GM19455 (cell line): ENCODE results near the gene JPT2.

ENCODE experiments used
- ATAC-seq: cut with Tn5 transposase; IDR thresholded peaks from one replicate; pipeline ENCODE4 v1.9.1; 2021; ENCODE audit not compliant: unreplicated experiment

Gene JPT2

GRCh38 chr16:1651094-1651973, 26.7 kb upstream of the JPT2 start:
- ATAC-seq, result no peak

GRCh38 chr16:1651974-1652312, 26.1 kb upstream of the JPT2 start:
- no peak for ATAC-seq

DNA sequence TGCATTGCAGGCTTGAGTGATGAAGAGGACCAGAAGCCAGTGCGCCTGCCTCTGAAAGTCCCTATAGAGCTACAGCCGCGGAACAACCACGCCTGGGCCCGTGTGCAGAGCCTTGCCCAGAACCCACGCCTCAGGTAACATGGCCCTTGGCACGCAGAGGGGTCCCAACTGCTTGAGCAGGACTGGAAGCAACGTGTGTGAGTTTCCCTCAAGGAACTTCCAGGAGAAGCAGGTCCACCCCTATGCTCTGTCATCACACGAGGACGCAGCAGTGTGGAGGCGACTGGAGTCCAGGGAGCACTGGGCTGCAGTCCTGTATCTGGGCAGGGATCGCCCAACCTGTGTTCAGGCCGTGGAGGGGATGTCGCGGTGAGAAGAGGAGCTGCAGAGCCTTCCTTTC, 25.1 kb upstream of the JPT2 start:
- ATAC-seq, result no peak

GRCh38 chr16:1654505-1655268, 23.4 kb upstream of the JPT2 start:
- no peak for ATAC-seq

- ATAC-seq, result no peak
Observed at GRCh38 chr16:1655269-1655807, 22.7 kb upstream of the JPT2 start.

DNA sequence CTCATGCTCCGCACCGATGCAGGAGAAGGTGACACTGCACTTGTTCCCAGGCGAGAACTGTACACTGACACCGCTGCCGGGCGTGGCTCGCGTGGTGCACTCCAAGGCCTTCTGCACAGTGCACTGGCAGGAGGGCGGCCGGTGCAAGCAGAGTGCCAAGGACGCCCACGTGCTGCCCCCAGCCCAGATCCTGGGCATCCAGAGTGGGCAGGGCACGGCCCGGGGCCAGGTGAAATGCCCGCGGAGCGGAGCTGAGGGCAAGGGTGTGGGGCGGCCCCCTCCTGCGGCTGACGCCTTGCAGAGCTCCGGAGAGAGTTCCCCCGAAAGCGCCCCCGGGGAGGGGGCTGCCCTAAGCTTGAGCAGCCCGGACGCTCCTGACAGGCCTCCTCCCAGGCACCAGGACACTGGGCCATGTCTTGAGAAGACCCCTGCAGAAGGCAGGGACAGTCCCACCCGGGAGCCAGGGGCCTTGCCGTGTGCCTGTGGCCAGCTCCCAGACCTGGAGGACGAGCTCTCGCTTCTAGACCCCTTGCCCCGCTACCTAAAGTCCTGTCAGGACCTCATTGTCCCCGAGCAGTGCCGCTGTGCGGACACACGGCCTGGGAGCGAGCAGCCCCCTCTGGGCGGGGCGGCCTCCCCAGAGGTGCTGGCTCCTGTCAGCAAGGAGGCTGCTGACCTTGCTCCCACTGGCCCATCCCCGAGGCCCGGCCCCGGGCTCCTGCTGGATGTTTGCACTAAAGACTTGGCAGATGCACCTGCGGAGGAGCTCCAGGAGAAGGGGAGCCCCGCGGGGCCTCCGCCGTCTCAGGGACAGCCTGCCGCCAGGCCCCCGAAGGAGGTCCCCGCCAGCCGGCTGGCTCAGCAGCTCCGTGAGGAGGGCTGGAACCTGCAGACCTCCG, 21.9 kb upstream of the JPT2 start:
- no peak for ATAC-seq

GRCh38 chr16:1656808-1657617, 21.1 kb upstream of the JPT2 start:
- no peak for ATAC-seq

- no peak for ATAC-seq
Observed at GRCh38 chr16:1657841-1658240, 20.2 kb upstream of the JPT2 start.

GRCh38 chr16:1659031-1659430, 19.0 kb upstream of the JPT2 start:
- no peak for ATAC-seq

DNA sequence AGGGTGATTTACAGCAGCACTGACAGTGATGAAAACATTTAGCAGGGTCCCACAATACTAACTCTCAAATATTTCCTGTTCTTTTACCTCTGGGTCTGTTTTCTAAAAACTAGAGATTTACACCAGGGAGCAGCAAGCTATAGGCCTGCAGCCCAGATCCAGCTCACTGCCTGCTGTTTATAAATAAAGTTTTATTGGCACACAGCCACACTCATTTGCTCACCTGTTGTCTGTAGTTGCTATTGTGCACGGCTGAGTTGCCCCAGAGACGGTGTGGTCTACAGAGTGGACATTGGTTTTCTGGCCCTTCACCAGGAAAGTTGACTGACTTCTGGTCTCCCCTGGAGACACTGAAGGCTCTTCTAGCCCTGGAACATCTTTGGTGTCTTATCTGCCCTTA, 16.3 kb upstream of the JPT2 start:
- no peak for ATAC-seq

DNA sequence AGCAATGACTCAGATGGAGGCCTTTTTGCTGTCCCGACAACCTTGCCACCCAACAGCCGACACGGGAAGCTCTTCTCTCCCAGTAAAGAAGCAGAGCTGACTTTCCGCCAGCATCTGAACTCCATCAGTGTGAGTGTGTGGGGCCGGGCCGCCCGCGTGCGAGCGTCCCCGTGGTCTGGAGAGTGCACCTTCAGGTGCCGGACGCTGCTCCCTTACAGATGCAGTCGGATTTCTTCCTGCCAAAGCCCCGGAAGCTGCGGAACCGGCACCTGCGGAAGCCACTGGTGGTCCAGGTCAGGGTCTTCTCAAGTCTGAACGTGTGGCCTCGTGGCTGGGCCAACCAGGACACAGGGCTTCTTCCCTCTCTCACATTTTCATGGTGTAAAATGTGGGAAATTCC, 15.5 kb upstream of the JPT2 start:
- ATAC-seq, result no peak

- no peak for ATAC-seq
Observed at GRCh38 chr16:1665829-1666228, 12.2 kb upstream of the JPT2 start.

DNA sequence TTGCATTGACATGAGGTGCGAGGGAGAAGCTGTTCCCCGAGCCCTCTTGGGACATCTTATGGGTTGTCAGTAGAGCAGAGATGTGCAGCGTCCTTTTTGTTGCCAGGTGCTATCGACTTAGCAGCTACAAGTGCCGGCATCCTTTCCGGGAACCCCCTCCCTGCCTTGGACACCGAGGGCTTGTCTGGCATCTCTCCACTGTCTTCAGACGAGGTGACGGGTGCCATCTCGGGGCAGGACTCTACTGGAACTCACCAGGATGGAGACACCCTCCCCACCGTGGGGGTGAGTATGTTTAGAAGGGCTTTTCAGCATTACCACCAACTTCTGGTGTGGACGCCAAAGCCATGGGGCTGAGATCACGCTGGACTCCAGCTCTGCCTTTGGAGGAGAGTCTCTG, 11.8 kb upstream of the JPT2 start:
- no peak for ATAC-seq

GRCh38 chr16:1667271-1667670, 10.8 kb upstream of the JPT2 start:
- ATAC-seq, result no peak

DNA sequence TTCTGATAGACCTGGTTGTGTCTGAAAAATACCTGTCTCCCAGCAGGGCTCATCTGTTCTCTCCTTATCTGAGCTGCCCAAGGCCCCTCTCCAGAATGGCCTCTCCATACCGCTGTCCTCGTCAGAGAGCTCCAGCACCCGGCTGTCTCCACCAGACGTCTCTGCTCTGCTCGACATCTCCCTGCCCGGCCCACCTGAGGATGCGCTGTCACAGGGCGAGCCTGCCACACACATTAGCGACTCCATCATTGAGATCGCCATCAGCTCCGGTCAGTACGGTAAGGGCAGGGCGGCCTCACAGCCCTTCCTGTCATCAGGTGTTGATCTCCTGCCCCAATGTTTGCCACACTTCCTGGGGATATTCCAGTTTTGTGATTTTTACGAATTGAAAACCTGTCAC, 10.2 kb upstream of the JPT2 start:
- ATAC-seq, result no peak

DNA sequence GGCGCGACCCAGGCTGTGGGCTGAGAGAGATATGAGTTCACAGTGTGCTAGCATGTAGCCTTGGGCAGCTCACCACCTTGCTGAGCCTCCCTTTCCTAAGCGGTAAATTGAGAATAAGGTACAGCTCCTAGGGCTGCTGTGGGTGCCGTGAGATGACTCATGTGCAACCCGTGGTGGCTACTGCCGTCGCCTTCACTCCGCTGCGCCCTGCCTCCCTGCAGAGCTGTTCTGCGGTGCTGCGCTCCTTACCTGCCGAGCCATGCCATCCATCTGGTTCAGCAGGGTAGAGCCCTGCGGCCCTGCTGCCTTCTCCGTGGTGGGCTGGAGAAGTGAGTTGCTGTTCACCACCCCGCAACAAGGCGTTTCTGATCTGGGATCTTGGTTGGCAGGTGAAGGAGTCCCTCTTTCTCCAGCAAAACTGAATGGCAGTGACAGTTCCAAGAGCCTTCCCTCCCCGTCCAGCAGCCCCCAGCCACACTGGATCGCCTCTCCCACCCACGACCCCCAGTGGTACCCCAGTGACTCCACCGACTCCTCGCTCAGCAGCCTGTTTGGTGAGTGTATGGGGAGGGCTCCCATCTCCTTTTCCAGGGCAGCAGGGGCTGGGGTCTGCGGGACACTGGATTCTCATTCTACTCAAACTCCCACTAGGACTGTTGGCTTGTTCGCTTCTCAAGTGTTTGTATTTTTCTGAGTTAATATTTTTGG, 9.3 kb upstream of the JPT2 start:
- no peak for ATAC-seq

GRCh38 chr16:1669698-1670097, 8.4 kb upstream of the JPT2 start:
- ATAC-seq, result no peak

GRCh38 chr16:1670371-1670770, 7.7 kb upstream of the JPT2 start:
- ATAC-seq, result no peak

DNA sequence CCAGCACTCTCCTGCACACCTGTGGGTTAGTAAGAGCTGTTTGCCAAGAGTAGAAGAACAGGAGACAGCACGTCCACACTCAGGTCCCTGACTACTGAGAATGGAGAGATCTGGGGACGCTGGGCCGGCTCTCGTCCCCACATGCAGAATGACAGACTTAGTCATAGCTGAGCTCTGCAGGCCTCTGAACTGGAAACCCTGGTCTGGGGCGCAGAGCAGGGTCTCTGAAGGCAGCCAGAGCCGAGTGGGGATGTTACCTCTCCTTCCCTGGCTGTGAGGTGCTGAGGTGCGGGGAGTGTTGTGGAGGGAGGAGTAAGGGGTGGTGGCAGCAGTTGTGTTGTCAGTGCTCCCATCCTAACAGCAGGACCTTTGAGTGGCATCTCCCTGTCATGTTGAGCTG, 7.2 kb upstream of the JPT2 start:
- no peak for ATAC-seq
